ENCODE measurements around the gene HNRNPH3. TPM values are rescaled to one million over a fixed set of nuclear protein-coding genes. Genes with fewer than 3 reads are reported as not detected.

HNRNPH3 gene
- total RNA-seq, 2 experiments from 2014 or later = 132 to 138 TPM

DNA sequence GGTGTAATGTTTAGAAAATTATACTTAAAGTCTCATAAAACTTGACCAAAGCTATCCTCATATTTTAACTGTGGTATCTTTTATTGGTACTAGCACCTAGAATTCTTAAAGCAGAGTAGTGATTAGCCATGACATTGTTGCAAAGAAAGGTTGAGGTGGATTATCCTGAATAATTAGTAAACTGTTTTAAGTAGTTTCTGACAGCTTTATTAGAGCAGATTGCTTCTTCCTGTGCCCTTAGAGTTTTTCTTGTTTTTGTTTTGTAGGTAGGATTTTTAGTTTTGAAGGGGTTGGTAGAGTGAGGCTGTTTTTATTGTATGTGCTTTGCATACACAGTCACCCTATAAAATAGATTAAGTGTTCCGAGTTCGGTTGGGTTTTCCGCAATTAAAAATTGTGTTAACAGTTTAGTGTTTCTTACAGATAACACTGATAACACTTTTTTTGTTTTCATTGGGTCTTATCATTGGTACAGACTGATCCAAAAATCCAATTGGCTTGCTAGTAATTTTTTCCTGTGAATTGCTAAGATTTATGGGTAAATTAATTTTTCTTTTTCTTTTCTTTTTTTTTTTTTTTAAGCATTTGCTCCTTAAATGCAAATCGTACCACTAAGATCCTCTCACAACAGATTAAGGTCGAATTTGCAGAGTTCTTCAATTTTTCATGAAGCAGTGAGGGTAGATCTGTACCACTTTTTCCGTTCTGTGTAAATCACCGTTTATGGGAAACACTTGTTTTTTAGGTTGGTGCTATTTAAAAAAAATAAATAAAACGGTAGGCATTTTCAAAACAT, 3.0 kb downstream of the HNRNPH3 start:
- no peaks in the 10 kb centered on the region for H3K27me3 Mint-ChIP-seq
- ATAC-seq (ENCODE audit: low read depth) = no peak
- peak overlapping the region; percentile 74 for H3K27ac Mint-ChIP-seq
- no peaks in the 10 kb centered on the region for H3K9me3 Mint-ChIP-seq
- peaks cover 36% of the 10 kb centered on the region for H3K36me3 Mint-ChIP-seq
- H3K4me1 Mint-ChIP-seq = peaks cover 48% of the 10 kb centered on the region
- POLR2A ChIA-PET = interaction anchor here (0.5 to 1.1 kb wide), 3 partner anchors 173 to 565 kb away, joined by 3 to 7 read pairs (median 3); no protein-coding TSS in a partner anchor
- DNase-seq = no peak
- H3K4me3 Mint-ChIP-seq = peak overlapping the region; percentile 99

GRCh38 chr10:68336754-68337351, 5.0 kb downstream of the HNRNPH3 start:
- ATAC-seq (ENCODE audit: low read depth) = no peak
- H3K9me3 Mint-ChIP-seq = no peaks in the 10 kb centered on the region
- H3K4me1 Mint-ChIP-seq = peaks cover 39% of the 10 kb centered on the region

GRCh38 chr10:68340358-68341080, 8.7 kb downstream of the HNRNPH3 start:
- Mint-ChIP-seq H3K27ac (no peak overlapping the region), H3K4me3 (no peak overlapping the region), H3K9me3 (no peaks in the 10 kb centered on the region), H3K4me1 (peaks cover 25% of the 10 kb centered on the region), H3K27me3 (no peaks in the 10 kb centered on the region), H3K36me3 (peaks cover 44% of the 10 kb centered on the region)
- POLR2A ChIA-PET = interaction anchor here (1.5 kb wide), 1 partner anchor 8 kb away, joined by 10 read pairs; no protein-coding TSS in a partner anchor
- DNase-seq = no peak
- ATAC-seq (ENCODE audit: low read depth) = no peak

More at GRCh38 chr10:68336754-68337351, 5.0 kb downstream of the HNRNPH3 start:
- POLR2A ChIA-PET = no interaction called here
- DNase-seq = no peak
- Mint-ChIP-seq H3K27me3 (no peaks in the 10 kb centered on the region), H3K36me3 (peaks cover 47% of the 10 kb centered on the region), H3K27ac (peak overlapping the region; percentile 49), H3K4me3 (peak overlapping the region; percentile 64)

- POLR2A ChIA-PET = no interaction called here
- DNase-seq (no peak), ATAC-seq (ENCODE audit: low read depth) (no peak)
- no peaks in the 10 kb centered on the region for H3K27me3 Mint-ChIP-seq
- no peak overlapping the region for H3K27ac Mint-ChIP-seq
- no peak overlapping the region for H3K4me3 Mint-ChIP-seq
- H3K9me3 Mint-ChIP-seq = no peaks in the 10 kb centered on the region
- H3K4me1 Mint-ChIP-seq = peaks cover 7% of the 10 kb centered on the region
- peaks cover 40% of the 10 kb centered on the region for H3K36me3 Mint-ChIP-seq
Measured at GRCh38 chr10:68342909-68343516, 11.1 kb downstream of the HNRNPH3 start.

DNA sequence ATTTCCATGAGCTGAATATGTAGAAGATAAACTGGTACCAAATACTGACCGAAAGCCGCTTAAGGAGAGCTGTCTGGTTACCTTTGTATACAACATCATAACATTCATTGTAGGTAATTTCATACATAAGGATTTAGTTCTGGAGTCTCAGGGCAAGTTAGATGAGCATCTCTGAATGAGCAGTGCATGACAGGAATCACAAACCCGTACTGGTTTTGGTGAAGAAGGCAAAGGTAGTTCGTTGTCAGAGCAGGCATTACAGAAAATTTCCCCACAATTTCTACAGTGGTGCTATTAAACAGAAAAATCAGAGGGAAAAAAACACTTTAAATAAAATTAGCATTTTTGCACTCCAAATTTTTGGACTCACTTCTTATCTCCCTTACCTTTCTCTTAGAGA, 13.8 kb downstream of the HNRNPH3 start:
- POLR2A ChIA-PET = no interaction called here
- DNase-seq = no peak
- Mint-ChIP-seq H3K36me3 (peaks cover 35% of the 10 kb centered on the region), H3K4me1 (peaks cover 3% of the 10 kb centered on the region), H3K27me3 (no peaks in the 10 kb centered on the region), H3K4me3 (no peak overlapping the region), H3K9me3 (no peaks in the 10 kb centered on the region), H3K27ac (no peak overlapping the region)
- ATAC-seq (ENCODE audit: low read depth) = no peak

DNA sequence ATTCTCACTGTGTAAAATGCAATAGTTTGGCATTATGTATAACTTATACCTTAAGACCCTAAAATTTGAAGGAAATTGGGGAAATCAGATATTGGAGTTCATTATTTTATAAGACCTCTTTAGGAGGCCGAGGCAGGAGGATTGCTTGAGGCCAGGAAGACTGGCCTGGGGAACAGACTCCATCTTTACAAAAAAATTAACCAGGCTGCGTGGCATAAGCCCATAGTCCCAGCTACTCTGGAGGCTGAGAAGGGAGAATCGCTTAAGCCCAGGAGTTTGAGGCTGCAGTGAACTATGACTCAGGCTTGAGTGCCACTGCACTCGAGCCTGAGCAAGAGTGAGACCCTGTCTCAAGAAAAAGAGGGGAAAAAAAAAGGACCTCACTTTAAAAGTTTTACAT, 14.9 kb downstream of the HNRNPH3 start:
- ATAC-seq (ENCODE audit: low read depth) (no peak), DNase-seq (no peak)
- H3K4me1 Mint-ChIP-seq = peaks cover 3% of the 10 kb centered on the region
- peaks cover 28% of the 10 kb centered on the region for H3K36me3 Mint-ChIP-seq
- no peaks in the 10 kb centered on the region for H3K27me3 Mint-ChIP-seq
- H3K4me3 Mint-ChIP-seq = no peak overlapping the region
- H3K9me3 Mint-ChIP-seq = no peaks in the 10 kb centered on the region
- POLR2A ChIA-PET = interaction anchor here (0.6 to 1.2 kb wide), 3 partner anchors 14 to 497 kb away, joined by 3 read pairs; partner anchors contain the start of gene PBLD
- H3K27ac Mint-ChIP-seq = peak overlapping the region; percentile 54

GRCh38 chr10:68348265-68348741, 16.4 kb downstream of the HNRNPH3 start:
- DNase-seq = peak; percentile 36
- no peaks in the 10 kb centered on the region for H3K27me3 Mint-ChIP-seq

GRCh38 chr10:68353537-68353936, 21.7 kb downstream of the HNRNPH3 start:
- Mint-ChIP-seq H3K27ac (no peak overlapping the region), H3K36me3 (peaks cover 15% of the 10 kb centered on the region), H3K4me3 (no peak overlapping the region), H3K9me3 (no peaks in the 10 kb centered on the region), H3K4me1 (no peaks in the 10 kb centered on the region), H3K27me3 (no peaks in the 10 kb centered on the region)
- POLR2A ChIA-PET = no interaction called here
- DNase-seq (no peak), ATAC-seq (ENCODE audit: low read depth) (no peak)

More at GRCh38 chr10:68348265-68348741, 16.4 kb downstream of the HNRNPH3 start:
- Mint-ChIP-seq H3K9me3 (no peaks in the 10 kb centered on the region), H3K36me3 (peaks cover 27% of the 10 kb centered on the region), H3K27ac (no peak overlapping the region), H3K4me1 (peaks cover 3% of the 10 kb centered on the region), H3K4me3 (no peak overlapping the region)
- ATAC-seq (ENCODE audit: low read depth) = peak; percentile 62
- POLR2A ChIA-PET = interaction anchor here (0.6 to 1.6 kb wide), 5 partner anchors 9 to 402 kb away, joined by 3 to 10 read pairs (median 4); partner anchors contain the start of genes HNRNPH3 and PBLD

DNA sequence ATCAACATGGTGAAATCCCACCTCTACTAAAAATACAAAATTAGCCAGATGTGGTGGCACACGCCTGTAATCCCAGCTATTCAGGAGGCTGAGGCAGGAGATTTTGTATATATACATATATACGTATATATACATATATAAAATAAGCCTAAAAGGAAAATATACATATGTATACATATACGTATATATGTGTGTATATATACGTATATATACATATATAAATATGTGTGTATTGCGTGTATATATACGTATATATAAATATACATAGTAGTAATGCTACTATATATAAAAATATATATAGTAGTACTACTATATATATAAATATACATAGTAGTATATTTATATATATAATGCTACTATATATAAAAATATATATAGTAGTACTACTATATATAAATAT, 27.3 kb downstream of the HNRNPH3 start:
- ATAC-seq (ENCODE audit: low read depth) (no peak), DNase-seq (no peak)
- H3K36me3 Mint-ChIP-seq = peaks cover 5% of the 10 kb centered on the region
- no peak overlapping the region for H3K4me3 Mint-ChIP-seq
- peaks cover 2% of the 10 kb centered on the region for H3K4me1 Mint-ChIP-seq
- H3K9me3 Mint-ChIP-seq = no peaks in the 10 kb centered on the region
- H3K27me3 Mint-ChIP-seq = no peaks in the 10 kb centered on the region
- no peak overlapping the region for H3K27ac Mint-ChIP-seq
- POLR2A ChIA-PET = no interaction called here

- Mint-ChIP-seq H3K36me3 (peaks cover 4% of the 10 kb centered on the region), H3K4me3 (no peak overlapping the region), H3K9me3 (no peaks in the 10 kb centered on the region), H3K27me3 (no peaks in the 10 kb centered on the region), H3K27ac (no peak overlapping the region), H3K4me1 (peaks cover 2% of the 10 kb centered on the region)
- POLR2A ChIA-PET = no interaction called here
- DNase-seq = no peak
- no peak for ATAC-seq (ENCODE audit: low read depth)
Measured at GRCh38 chr10:68362590-68362989, 30.7 kb downstream of the HNRNPH3 start.

DNA sequence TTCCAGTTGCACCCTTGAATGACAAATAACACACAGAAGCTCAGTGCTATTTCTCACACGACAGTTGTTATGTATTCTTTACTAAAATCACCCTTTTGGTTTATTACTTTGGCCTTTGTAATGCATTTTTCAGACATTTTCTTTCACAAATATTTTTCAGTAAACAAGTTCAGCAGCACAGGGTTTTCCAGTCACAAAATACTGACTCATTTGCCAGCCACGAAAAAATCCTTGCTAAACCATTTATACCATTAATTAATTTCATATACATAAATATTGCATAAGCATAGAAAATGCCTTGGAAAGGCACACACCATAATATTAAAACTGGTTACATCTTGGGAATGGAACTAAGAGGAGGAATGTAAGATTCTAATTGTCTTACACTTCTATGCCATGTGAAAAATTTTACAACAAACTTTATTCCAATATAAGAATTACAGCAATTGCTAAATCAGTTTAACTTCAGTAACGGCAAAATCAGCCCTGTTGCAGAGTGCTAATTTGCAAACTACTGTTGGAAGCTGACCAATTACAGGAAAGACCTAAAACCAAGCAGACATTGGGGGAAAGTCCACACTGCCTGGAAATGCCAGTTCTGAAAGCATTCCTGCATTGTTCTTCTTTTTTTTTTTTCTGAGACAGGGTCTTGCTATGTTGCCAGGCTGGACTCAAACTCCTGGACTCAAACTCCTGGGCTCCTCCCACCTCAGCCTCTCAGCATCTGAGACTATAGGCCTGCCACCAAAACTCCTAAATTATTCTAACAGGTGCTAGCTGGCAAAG, 32.4 kb downstream of the HNRNPH3 start:
- Mint-ChIP-seq H3K4me3 (no peak overlapping the region), H3K4me1 (peaks cover 2% of the 10 kb centered on the region), H3K27me3 (no peaks in the 10 kb centered on the region), H3K9me3 (no peaks in the 10 kb centered on the region), H3K36me3 (peaks cover 5% of the 10 kb centered on the region), H3K27ac (no peak overlapping the region)
- DNase-seq (no peak), ATAC-seq (ENCODE audit: low read depth) (no peak)
- POLR2A ChIA-PET = no interaction called here

DNA sequence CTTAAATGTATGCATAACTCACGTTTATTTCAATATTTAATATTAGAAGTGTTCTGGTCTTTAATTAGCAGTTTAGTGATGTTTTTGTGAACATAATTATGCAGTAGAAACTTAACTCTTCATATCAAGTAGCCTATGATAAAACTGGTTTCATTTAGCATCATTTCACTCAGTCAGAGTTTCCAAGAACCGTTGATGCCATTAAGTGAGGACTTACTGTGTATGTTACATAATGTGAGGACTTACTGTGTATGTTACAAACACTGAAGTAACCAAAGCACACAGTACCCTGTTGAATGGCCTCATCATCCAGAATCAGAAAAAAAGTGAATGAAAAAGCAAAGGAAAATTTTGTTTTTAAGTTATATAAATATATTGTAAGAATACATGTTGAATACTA, 33.7 kb downstream of the HNRNPH3 start:
- POLR2A ChIA-PET = no interaction called here
- Mint-ChIP-seq H3K9me3 (peaks cover 3% of the 10 kb centered on the region), H3K36me3 (peaks cover 10% of the 10 kb centered on the region), H3K27ac (no peak overlapping the region), H3K4me1 (peaks cover 2% of the 10 kb centered on the region), H3K4me3 (no peak overlapping the region), H3K27me3 (no peaks in the 10 kb centered on the region)
- DNase-seq = no peak
- no peak for ATAC-seq (ENCODE audit: low read depth)

Data from activated naive CD8-positive, alpha-beta T cell treated with anti-CD3 and anti-CD28 coated beads, Interleukin-2, amount 10 ng/mL, durations not matched to agents 7 days and 5 days (primary cell).